Activated CD4-positive, alpha-beta T cell treated with anti-CD3 and anti-CD28 coated beads, Interleukin-2, amount 50 U/mL, for 1 hour (primary cell): ENCODE measurements around the gene GAL3ST2.
"Not testable (repeated sequence)": the region's sequence is repeated elsewhere in the genome, so short reads cannot be mapped to it uniquely, and the experiment has no call there.

Source experiments
- DNase-seq: peaks from one replicate; pipeline ENCODE4 v3.0.0-alpha.2; 2020

Gene GAL3ST2

DNA sequence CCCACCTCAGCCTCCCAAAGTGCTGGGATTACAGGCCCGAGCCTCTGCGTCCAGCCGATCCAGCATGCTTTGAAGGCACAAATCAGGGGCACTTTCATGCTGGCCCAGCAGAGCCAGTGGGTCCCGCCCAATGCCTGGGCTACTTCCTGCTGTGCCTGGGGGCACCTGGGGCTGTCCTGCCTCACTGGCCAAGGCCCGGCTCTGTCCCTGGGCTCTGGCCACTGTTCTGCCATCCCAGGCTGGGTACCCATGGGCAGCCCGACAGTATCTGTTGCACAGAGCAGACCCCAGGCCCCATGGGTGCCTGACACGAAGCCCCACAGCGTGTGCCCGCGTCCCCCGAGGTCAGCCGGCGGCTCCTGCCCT is 6.8 kb upstream of the GAL3ST2 start:
- DNase-seq = no peak

DNA sequence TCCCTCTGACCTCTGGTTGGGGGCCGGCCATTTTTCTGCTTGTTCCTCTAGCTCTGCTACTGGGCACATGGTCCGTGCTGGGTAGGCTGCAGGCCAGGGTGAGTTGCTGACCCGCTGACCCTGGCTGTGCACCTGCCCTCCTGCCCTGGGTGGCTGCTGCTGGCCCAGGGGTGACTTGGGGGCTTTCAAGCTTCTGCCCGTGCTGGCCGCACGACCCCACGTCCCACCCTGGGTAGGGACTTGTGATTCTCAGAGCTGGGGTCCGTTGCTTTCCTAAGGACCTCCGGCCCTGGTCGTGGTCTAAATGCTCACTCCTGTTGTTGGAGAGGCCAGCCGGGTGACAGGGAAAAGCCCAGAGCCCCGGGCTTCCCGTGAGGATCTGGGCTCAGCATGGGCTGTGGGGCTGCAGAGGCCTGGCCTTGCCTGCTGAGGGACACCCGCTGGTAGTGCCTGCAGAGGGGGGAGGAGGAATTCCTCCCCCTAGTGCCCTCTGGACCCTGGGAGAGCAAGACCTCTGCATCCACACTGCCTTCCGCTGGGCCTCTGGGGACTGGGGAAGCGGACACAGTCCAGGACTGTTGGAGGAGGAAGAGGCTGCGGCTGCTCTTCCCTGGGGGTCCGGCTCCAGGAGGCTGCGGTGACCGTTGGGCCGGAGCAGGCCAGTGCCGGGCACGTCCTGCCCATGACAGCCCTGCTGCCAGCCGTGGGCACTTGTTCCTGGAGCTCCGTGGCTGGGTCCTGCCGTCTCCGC is 6.3 kb upstream of the GAL3ST2 start:
- no peak for DNase-seq

DNA sequence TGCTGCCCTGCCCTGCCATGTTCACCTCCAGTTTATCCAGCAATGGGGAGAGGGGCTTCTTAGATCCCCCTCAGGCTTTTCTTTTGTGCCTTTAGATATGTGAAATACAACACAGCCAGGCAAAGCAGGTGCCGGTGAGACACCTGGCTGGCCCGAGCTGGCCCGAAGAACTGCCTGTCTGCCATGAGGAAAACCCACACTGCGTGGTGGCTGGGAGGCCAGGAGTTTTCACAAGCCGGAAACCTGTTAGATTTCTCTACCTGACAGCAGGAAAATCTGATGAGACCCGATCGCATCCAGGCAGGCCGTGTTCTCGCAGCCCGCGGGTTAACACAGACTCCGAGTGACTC is 5.7 kb upstream of the GAL3ST2 start:
- DNase-seq = no peak

DNA sequence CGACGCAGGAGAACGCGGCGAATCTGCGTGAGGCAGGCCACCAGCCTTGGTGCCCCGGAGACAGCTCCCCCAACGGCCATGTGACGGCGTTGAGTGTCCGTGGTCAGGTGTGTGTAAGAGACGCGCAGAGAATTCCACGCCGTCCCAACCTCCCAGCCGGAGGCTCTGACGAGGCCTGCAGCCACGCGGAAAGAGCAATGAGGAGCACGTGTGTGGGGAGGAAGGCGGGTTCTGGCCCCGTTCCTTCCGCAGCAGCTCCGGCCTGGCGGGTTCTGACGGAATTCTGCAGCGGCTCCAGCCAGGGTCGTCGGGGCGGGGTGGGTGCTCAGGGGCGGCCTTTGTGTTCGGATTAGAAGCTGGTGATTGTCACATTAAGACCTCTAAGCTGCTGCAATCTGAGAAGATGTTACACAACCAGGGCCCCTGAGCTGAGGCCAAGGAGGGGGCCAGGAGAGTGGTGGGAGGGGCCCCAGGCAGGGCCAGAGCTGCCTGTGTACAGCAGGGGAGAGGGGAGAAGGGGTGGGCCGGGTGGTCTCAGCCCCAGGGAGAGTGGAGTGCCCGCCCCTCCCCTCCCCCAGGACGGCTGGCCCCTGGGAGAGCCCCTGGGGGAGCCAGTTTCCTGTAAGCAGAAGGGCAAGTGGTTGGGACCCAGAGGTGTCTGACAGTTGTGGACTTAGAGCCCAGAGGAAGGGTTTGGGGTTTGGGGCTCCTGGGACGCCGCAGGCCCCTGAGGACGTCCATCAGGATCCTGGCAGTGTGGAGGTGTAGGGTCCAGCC is 5.1 kb upstream of the GAL3ST2 start:
- no peak for DNase-seq

DNA sequence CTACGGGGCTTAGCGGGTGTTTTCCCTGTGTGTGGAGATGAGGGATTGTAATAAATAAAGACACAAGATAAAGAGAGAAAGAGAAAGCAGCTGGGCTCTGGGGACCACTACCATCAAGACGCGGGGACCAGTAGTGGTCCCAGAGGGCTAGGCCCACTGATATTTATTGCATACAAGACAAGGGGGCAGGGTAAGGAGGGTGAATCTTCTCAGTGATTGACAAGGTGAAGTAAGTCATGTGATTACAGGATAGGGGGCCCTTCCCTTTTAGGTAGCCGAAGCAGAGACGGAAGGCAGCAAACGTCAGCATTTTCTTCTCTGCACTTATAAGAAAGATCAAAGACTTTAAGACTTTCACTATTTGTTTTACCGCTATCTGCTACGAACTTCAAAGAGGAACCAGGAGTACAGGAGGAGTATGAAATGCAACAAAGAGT is 4.5 kb upstream of the GAL3ST2 start:
- DNase-seq = no peak

DNA sequence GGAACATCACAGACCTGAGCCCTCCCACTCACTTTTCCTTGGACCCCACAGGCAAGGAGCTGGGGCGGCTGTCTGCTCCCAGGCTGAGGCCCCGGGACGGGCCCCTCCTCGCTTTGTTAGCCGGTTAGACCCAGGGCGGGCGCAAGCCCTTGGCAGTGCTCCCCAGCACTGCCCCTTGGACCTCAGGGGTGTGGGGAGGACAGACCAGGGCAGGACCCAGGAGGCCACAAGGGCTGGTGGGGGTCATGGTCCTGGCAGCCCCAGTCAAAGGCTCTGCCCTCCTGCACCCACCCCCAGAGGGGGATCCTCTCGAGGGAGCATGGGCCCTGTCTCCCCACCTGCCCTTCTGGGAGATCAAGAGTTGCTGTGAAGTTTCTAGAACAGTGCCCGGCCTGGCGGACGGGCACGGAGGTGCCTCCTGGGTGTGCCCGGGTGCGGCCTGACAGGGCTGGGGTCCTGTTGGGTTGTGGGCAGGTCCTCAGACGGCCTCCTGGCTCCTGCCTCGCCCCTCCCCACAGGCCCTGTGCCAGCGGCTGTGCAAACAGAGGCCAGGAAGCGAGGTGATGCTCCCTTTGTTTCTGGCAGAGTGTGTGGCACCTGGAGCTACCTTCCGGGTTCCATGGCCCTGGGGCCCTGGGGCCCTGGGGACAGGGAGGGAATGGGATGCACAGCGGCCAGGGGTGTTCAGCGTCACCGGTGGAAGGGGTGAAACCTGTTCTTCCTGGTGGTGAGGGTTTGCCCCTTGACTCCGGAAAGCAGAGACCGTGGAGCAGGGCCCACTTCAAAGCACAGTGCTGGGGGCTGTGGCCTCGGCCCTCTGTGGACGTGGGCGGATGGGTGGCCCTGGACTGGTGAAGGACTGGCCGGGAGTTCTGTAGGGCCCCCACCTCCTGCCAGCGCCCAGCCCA is 2.9 kb upstream of the GAL3ST2 start:
- no peak for DNase-seq

DNA sequence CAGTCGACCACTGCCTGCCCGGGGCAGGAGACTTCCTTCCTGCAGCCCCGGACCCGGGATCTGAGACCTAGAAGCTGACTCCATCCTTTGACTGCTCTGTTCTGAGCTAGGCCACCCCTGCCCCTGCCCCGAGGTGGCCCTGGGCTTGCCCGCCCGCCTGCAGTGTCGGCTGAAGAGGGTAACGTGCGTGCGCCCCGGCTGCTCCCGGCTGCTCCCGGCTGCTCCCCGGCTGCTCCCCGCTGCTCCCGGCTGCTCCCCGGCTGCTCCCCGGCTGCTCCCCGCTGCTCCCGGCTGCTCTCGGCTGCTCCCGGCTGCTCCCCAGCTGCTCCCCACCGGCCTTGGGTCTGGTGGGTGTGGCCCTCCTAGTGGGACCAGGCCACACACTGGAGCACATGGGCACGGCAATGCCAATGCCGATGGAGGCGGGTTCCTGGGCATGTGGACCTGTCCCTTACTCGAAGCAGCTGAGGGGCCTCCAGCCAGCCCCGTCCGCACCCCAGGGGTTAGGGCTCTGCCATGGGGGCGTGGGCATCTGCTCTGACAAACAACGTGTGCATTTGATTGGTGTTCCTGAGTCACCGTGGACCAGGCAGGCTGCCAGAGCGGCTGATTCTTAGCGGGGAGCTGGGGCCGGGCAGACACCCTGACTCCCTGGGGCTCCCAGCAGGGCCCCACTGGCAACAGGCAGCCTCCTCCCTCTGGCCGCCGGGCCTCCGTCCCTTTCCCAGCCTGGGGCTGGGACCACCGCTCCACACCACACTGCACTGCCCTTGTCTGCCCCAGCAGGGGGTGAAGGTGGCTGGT is 2.0 kb upstream of the GAL3ST2 start:
- no peak for DNase-seq

DNA sequence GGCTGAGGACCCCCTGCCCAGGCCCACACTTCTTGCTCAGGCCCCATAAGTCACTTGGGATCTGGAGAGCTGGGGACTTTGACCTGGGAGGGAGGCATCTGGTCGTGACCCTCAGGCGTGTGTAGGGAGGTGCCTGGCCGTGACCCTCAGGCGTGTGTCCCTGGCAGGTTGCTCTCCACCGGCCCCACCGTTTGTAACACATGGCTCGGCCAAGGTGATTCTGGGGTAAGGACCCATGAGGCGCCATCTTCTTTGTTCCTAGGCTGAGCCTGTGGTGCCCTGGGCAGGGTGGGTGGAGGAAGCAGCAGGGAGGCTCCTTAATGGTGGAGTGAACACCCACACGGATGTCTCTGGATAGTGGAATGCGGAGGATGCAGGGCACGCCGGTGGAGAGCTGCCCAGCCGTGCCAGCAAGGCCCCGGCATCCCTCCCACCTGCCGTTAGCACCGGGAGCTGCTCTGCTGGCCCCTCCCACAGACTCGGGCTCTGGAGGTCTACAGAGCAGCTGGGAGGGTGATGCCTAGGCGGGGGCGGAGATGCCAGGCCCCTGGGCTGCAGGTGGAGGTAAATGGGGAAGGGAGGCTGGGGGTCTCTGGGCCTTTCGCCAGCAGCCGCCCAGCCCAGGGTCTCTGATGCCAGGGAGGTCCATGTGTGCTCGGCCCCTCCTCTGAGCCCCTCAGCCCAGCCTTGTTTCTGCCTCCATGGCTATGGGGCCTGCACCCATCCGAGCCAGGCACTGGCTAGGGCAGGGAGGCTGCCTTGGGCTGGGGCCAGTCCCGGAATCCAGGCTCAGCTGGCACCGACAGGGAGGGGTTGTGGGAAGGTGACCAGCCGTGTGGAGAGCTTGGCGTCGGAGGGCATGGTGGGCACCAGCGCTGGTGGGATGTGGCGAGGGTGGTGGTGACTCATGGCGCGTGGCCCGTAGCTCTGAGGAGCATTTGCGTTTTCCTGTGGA is 1.1 kb upstream of the GAL3ST2 start:
- DNase-seq = no peak

DNA sequence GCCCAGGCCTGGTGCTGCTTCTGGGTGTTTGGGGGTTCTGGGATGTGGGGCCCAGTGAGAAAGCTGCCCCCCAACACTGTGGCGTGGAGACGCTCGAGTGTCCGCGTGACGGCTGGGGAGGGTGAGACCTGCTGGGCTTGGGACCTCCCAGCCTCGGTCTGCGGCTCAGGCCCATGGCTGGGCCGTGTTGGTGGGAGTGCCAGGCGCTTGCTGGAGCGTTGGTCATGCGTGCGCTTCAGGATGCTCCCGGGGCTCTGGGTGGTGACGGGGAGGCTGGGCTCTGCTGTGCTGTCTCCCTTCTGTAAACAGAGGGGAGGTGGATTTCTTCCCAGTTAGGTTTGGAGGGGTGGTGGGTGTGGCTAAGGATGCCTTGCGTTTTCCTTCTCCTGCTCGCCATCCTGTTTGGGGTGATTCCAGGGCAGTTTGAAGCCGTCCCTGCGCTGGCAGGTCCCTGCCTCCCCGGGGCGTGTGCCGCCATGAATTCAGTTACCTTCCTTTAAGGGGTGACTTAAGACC is 606 bp downstream of the GAL3ST2 start:
- no peak for DNase-seq

DNA sequence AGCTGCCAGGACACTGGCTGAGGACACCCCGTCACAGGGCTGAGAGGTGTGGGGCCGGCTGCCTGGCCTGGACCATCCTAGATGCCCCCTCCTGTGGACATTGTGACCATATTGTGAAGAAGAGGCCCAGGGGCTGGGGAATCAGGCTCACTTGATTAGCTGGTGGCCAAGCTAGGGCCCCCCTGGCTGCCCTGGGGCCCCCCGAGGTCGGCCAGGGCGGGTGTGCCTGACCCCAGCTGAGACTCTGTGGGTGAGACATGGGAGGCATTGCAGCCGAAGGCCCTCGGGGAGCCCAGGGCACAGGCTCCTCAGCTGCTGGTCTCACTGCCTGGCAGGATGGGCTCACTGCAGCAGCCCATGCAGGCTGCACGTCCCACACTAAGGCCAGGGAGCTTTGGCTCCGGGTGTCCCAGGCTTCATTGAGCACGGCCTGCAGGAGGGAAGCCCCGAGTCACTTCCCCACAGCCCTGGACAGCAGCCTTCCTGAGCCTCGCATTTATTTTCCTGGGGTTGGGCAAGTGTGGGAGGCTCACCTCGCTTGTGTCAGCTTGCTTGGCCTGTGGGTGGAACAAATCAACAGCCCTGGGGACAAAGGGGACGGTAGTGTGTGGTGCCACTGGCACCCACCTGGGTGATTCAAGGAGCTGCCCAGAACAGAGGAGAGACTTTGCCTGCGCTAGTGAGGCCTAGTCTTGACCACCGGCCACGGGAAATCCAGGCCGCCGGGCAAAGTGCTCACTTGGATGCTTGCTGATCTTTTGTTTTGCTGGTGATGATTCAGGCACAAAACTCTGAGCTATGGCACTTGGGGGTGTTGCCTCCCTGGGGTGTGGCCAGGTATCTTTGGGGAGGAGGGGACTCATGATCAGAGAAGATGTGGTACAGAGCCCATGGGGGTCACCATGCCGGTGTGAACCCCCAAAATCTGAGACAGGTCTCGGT is 1.3 kb downstream of the GAL3ST2 start:
- DNase-seq = no peak

DNA sequence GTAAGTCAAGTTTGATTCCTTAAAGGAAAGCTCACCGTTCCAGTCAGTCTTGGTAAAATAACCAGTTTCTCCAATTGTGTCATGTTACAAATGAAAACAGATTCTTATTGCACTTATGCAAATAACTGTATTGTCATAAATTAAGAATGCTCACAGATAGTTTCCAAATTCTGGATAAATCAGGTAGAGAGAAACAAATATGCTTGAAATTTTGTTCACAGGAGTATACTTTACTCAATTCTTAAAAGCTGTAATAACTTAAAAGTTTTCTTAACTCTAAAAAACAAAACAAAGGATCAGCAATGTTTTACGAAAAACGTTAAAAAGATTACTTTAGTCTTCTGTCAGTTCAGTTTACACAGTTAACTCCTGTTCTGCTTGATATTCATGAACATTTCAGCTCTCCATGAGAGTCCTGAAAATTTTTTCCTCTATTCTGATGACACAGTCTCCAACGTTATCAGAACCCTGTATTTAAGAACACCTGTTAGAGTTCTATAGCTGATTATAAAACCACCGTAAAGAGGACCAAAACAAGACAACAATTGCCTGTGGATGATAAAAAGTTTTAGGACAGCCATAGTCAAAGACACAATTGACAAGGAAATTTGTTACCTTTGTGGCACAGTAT is 4.4 kb downstream of the GAL3ST2 start:
- DNase-seq = no peak

DNA sequence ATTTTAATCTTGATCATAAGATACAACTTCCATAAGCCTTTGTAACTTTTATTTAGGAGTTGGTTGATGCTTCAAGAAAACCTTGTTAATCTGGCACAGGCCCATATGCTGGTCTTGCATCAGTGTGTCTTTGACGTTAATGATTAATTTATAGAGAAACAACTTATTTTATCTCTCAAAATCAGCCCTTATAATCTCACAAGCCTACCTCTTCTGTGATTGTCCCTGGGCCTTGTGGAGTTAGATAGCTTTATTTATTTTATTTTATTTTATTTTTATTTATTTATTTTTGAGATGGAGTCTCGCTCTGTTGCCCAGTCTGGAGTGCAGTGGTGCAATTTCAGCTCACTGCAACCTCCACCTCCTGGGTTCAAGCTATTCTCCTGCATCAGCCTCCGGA is 5.4 kb downstream of the GAL3ST2 start:
- not testable (repeated sequence) for DNase-seq

DNA sequence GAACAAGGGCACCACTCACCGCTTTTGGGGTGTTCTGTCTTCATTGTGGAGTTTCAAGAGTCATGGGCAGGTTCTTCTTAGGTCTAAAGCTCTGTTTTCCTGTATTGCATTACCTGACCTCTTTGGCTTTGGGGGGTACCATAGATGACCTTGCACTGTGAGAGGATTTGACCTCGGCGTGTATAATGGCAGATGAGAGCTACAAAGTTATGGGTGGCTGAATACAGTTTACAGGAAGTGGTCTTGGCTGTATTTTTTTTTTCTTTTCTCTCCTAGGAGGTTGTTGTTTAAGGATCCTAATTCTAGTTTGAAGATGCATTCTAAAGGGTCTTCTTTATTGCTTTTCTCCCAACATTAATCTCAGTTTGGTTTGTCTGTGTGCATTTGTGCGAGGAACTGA is 11.5 kb downstream of the GAL3ST2 start:
- DNase-seq = no peak

DNA sequence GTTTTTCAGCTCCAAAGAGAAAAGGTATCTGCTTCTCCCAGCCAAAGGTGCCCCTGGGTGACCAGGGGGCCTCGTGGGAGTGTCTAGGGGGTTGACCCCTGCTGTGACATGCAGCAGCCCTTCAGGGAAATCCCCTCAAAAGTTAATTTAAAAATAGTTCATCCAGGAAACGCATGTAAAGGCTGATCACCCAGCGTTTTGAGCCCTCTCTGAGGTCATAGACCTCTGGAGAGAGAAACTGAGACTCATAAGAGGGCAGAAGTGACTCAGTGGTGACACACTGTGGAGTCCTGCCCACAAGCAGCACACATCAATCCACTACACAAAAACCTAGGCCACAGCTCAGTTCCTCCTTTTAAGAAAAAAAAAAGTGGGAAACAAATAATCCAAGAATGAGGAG is 11.9 kb downstream of the GAL3ST2 start:
- DNase-seq = no peak

DNA sequence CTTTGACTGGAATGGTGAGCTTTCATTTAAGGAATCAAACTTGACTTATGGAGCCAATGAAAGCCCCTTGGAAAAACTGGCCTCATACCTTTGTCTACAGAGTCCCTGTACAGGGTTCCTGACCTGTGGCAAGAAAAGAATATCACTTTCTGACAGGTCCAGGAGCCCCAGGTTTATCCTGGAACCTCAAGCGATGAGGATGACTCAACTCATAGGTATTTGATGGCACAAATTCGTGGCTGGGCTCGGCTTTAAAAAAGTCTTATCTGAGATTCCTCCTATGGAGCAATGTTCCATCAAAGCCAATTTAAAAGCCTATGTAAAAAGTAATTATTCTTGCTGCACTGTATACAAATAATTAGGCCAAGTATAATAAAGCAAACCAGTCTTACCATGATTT is 14.8 kb downstream of the GAL3ST2 start:
- DNase-seq = not testable (repeated sequence)

DNA sequence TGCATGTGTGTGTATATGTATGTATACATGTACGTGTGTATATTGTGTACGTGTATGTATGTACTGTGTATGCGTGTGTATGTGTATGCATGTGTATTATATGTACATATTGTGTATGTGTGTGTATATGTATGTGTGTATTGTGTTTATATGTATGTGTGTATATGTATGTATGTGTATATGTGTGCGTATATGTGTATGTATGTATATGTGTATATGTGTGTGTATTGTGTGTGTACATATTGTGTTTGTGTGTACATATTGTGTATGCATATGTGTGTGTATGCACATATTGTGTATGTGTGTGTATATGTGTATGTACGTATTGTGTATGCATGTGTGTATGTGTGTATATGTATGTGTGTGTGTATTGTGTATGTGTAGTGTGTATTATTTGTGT is 16.8 kb downstream of the GAL3ST2 start:
- no peak for DNase-seq

DNA sequence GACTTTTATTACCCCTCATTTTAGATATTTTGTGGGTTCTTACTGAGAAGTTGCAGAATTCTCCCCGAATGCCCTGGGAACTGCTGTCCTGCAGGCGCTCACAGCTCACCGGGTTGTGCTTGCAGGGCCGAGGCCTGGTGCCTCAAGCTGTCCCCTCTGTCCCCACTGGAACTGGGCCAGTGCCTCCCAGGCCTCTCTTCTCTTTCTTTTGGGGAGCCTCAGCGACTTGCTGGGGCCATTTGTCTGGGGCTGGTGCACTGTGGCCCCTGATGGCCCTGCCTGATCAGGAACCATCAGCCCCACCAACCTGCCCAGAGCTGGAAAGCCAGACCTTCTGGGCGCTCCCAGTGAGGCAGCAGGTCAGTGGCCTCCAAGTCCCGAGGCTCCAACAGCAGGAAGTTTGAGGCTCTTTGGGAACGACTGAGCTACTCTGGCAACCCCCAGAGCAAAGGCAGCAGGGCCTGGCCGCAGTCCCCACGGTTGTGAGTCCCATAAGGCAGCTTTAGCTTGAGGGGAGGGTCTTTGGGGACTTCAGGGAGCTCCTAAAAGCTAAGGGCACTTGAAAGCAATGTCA is 17.7 kb downstream of the GAL3ST2 start:
- DNase-seq = peak; percentile 0

DNA sequence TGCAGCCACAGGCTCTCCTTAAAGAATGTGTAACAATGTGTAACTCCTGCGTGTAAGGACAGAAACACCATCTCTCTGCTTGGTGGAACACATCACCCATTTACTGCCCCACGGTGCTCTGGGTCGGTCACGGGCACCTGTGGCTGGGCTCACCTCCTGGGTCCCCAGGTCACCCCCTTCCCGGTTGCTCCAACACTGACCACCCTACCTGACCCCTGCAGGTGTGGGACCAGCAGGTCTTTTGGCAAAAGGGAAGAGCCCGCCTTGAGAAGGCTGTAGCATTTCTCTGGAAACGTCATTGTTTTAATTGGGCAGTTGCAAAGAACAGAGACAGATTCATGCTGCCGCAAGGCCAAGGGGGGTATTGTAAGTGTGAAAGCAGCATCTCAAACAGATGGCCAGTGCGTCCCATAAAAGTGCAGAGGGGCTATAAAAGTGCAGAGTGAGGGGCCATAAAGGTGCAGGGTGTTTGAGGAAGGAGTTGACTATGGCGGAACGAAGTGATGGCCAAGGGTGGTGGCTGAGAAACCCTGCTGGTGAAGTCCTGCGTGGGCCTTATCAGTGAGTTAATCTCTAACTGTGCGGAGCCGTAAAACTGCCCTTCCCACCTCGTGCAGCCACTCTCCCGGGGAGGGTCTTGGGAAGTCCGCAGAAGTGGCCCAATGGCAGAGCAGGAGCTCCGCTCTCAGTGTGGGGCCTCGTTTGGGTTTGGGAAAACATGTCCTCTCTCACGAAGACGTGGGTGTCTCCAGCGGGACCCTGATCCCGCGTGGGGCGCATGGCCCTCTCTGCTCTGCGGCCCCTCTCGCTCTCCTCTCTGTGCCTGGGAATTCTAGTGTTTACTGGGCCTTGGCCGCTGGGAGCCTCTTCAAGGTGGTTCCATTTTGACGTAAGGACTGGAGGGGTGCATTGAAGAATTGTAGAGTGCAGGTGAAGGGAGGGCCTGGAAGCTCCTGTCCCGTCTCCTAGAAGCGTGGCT is 18.7 kb downstream of the GAL3ST2 start:
- no peak for DNase-seq
